GM19238 (cell line): ENCODE data around the gene HSPA12B.
A peak's percentile ranks its signal among the peaks of the same experiment; 100 is the strongest.

Source experiments
- DNase-seq: peaks from one replicate; pipeline ENCODE4 v3.0.0; 2011; ENCODE audit warnings: low spot score; ENCODE audit not compliant: insufficient read length

The HSPA12B gene

GRCh38 chr20:3749087-3749688 is 16.7 kb downstream of the HSPA12B start:
- DNase-seq: no peak

GRCh38 chr20:3749689-3750531 is 17.4 kb downstream of the HSPA12B start:
- DNase-seq: peak; percentile 65

- no peak for DNase-seq
Measured at GRCh38 chr20:3751305-3751674, 18.8 kb downstream of the HSPA12B start.

GRCh38 chr20:3751675-3752385 is 19.3 kb downstream of the HSPA12B start:
- no peak for DNase-seq

- DNase-seq: no peak
Measured at GRCh38 chr20:3752386-3752759, 19.9 kb downstream of the HSPA12B start.

- DNase-seq: peak; percentile 76
Measured at GRCh38 chr20:3753098-3753497, 20.6 kb downstream of the HSPA12B start.

- no peak for DNase-seq
Measured at GRCh38 chr20:3753501-3754275, 21.2 kb downstream of the HSPA12B start.

- no peak for DNase-seq
Measured at GRCh38 chr20:3754276-3754630, 21.8 kb downstream of the HSPA12B start.

- DNase-seq: no peak
Measured at GRCh38 chr20:3755269-3755668, 22.8 kb downstream of the HSPA12B start.

GRCh38 chr20:3755814-3756480 is 23.5 kb downstream of the HSPA12B start:
- no peak for DNase-seq

GRCh38 chr20:3757268-3757667 is 24.8 kb downstream of the HSPA12B start:
- DNase-seq: no peak

GRCh38 chr20:3758566-3758965 is 26.1 kb downstream of the HSPA12B start:
- no peak for DNase-seq

GRCh38 chr20:3759316-3759823 is 26.9 kb downstream of the HSPA12B start:
- DNase-seq: no peak

GRCh38 chr20:3759884-3760283 is 27.4 kb downstream of the HSPA12B start:
- no peak for DNase-seq

- no peak for DNase-seq
Measured at GRCh38 chr20:3760655-3761348, 28.3 kb downstream of the HSPA12B start.

- no peak for DNase-seq
Measured at GRCh38 chr20:3763671-3764601, 31.5 kb downstream of the HSPA12B start.

- DNase-seq: no peak
Measured at GRCh38 chr20:3764659-3765058, 32.2 kb downstream of the HSPA12B start.

GRCh38 chr20:3765171-3765882 is 32.8 kb downstream of the HSPA12B start:
- DNase-seq: no peak
